Measurements from ENCODE around the gene OAS1. TPM values are rescaled to one million over a fixed set of nuclear protein-coding genes. Genes with fewer than 3 reads are reported as not detected.

OAS1 gene
- total and polyA plus RNA-seq, 2 of the 8 experiments (the other 6 are each of a cell fraction or from before 2014, with no cell fraction given): 0.23 TPM; not detected in 1

DNA sequence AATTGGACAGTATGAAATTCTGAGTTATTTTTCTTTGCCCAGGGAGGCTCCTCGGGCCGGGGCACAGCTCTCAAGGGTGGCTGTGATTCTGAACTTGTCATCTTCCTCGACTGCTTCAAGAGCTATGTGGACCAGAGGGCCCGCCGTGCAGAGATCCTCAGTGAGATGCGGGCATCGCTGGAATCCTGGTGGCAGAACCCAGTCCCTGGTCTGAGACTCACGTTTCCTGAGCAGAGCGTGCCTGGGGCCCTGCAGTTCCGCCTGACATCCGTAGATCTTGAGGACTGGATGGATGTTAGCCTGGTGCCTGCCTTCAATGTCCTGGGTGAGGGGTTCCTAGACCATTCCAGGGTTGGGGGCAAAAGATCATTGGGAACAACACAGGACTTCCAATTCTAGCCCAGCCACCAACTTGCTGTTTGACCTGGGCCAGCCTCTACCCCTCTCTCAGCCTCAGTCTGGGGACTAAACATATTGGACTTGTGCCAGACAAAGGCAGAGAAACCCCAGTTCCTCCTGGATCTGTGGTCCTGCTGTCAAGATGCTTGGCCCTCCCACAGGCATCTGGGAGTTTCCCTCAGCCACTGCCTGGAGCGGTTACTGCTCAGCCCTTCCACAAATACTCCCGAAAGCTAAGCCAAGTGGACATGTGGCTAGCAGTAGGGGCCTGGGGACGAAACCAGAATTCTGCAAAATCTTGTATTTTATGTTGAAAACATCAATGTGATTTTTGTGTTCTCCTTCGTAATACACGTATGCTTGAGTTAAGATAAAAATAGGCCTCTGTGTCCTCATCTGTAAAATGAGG, 35.0 kb downstream of the OAS1 start:
- H4K91ac ChIP-seq (replicated peaks; ENCODE audit: insufficient read length, low read length): no peak overlapping the region
- H3K27me3 ChIP-seq (replicated peaks in 1 of 4; ENCODE audit: control insufficient read depth in 3 of 4, extremely low read depth in 1 of 4, insufficient read depth in 3 of 4, low read length in 3 of 4): peaks cover 0 to 15% (median 10%) of the 10 kb centered on the region in 4 experiments; a peak in 6 of 7 replicates
- H3K18ac ChIP-seq (ENCODE audit: extremely low read depth, low read length): no peak overlapping the region
- no peak overlapping the region for H3K4ac ChIP-seq (replicated peaks; ENCODE audit: insufficient read length, low read depth, low read length)
- H2BK120ac ChIP-seq (replicated peaks; ENCODE audit: low read depth, low read length): no peak overlapping the region
- no peak overlapping the region for H3K14ac ChIP-seq (ENCODE audit: insufficient read length)
- no peak overlapping the region for H4K8ac ChIP-seq (ENCODE audit: extremely low read depth, insufficient read depth, low read length)
- no peak overlapping the region for H3K4me2 ChIP-seq (ENCODE audit: insufficient read depth in 1 of 2, low read depth in 2 of 2, low read length in 2 of 2)
- no peak overlapping the region for H3K27ac ChIP-seq (ENCODE audit: low read depth, low read length)
- H3K23me2 ChIP-seq (ENCODE audit: low read depth, low read length): no peaks in the 10 kb centered on the region; the same call in 1 of the 2 replicates
- no peaks in the 10 kb centered on the region for H4K20me1 ChIP-seq (replicated peaks in 1 of 2; ENCODE audit: control insufficient read depth in 1 of 2, insufficient read depth in 2 of 2, low read length in 2 of 2)
- no peak overlapping the region for H3K9ac ChIP-seq (replicated peaks in 1 of 4; ENCODE audit: extremely low read depth in 1 of 4, low read depth in 3 of 4, low read length in 3 of 4)
- H2BK20ac ChIP-seq (ENCODE audit: low read length): no peak overlapping the region
- WGBS, 2 experiments (ENCODE audit: extremely low coverage in 1 of 2, insufficient coverage in 1 of 2, insufficient read length in 1 of 2, insufficient replicate concordance in 2 of 2, low coverage in 1 of 2, low lambda C conversion rate in 2 of 2, missing lambda C conversion rate in 1 of 2): 85% methylated on average over 16 of the region's 16 CpGs; no CpG with 5 or more reads in 1 of the 2 experiments
- ChIA-PET CTCF (ENCODE audit: partially characterized antibody) (interaction anchor here (0.7 to 2.1 kb wide), 3 partner anchors 10 to 119 kb away, joined by 3 to 7 read pairs (median 4); no protein-coding TSS in a partner anchor), POLR2A (ENCODE audit: partially characterized antibody) (no interaction called here)
- no peaks in the 10 kb centered on the region for H3K79me1 ChIP-seq (ENCODE audit: low read depth, low read length)
- peaks cover 0 to 3% (median 2%) of the 10 kb centered on the region in 4 experiments; a peak in 2 of 7 replicates for H3K4me1 ChIP-seq (replicated peaks in 1 of 4; ENCODE audit: control insufficient read depth in 3 of 4, insufficient read depth in 4 of 4, low read length in 3 of 4)
- H3K56ac ChIP-seq (replicated peaks; ENCODE audit: insufficient read length, low read depth, low read length): no peak overlapping the region
- no peak overlapping the region for H2BK15ac ChIP-seq (ENCODE audit: low read length)
- DNase-seq (ENCODE audit: low read depth in 1 of 2, low spot score in 2 of 2) (no peak), FAIRE-seq (no peak)
- H3K9me3 ChIP-seq (ENCODE audit: insufficient read depth in 2 of 2, low read depth in 1 of 2, low read length in 1 of 2): no peaks in the 10 kb centered on the region
- H3K23ac ChIP-seq (ENCODE audit: insufficient read length): no peak overlapping the region
- H4K5ac ChIP-seq (ENCODE audit: insufficient read length, low read depth, low read length): no peak overlapping the region
- H2BK5ac ChIP-seq (ENCODE audit: low read depth, low read length): no peak overlapping the region
- no peaks in the 10 kb centered on the region for H3K79me2 ChIP-seq (ENCODE audit: control insufficient read depth in 1 of 2, insufficient read depth in 2 of 2, low read length in 2 of 2)
- no peaks in the 10 kb centered on the region for H3K36me3 ChIP-seq (ENCODE audit: control insufficient read depth in 2 of 4, insufficient read depth in 4 of 4, low read length in 3 of 4)
- H2AFZ ChIP-seq (ENCODE audit: low read length): no peak overlapping the region
- no peak overlapping the region for H2BK12ac ChIP-seq (ENCODE audit: low read depth, low read length)
- H3K4me3 ChIP-seq (ENCODE audit: extremely low read depth in 1 of 4, insufficient read depth in 2 of 4, low read depth in 3 of 4, low read length in 4 of 4): no peak overlapping the region
- H2AK5ac ChIP-seq (ENCODE audit: low read depth, low read length): peak overlapping the region; percentile 15; the same call in 1 of the 2 replicates
